Gastroesophageal sphincter (tissue), 3 donors: ENCODE data around the gene POM121L2.

ENCODE experiments used
- EP300 ChIP-seq: sonication (generic); formaldehyde crosslinking; IDR thresholded peaks from one replicate; pipeline ENCODE4 v1.6.1; 2017; ENCODE audit warnings: antibody characterized with exemption, mild to moderate bottlenecking
- POLR2A ChIP-seq, 2 donors: fragments of 450-650 bp; IDR thresholded peaks; one replicate each; pipeline ENCODE4 v1.6.1; 2017; ENCODE audit warnings: antibody characterized with exemption in 2 of 2, mild to moderate bottlenecking in 2 of 2, moderate library complexity in 1 of 2
- POLR2AphosphoS5 ChIP-seq: sonication (generic); formaldehyde crosslinking; IDR thresholded peaks from one replicate; pipeline ENCODE4 v1.6.1; 2017; ENCODE audit warnings: antibody characterized with exemption
- TF ChIP-seq, protein P1 (sequence below), 4 experiments: fragments of 200-600 bp in 2 of 4; fragments of 450-650 bp in 2 of 4; sonication (generic) in 1 of 4; IDR thresholded peaks; one replicate each; pipeline ENCODE4 v1.5.1; 2017 to 2019; ENCODE audit warnings: antibody characterized with exemption in 4 of 4, mild to moderate bottlenecking in 2 of 4, moderate library complexity in 2 of 4

GRCh38 chr6:27321370-27321769 is 9.3 kb upstream of the POM121L2 start:
- TF ChIP-seq POLR2AphosphoS5, result no peak
- no peak for TF ChIP-seq EP300
- TF ChIP-seq, protein P1, sequence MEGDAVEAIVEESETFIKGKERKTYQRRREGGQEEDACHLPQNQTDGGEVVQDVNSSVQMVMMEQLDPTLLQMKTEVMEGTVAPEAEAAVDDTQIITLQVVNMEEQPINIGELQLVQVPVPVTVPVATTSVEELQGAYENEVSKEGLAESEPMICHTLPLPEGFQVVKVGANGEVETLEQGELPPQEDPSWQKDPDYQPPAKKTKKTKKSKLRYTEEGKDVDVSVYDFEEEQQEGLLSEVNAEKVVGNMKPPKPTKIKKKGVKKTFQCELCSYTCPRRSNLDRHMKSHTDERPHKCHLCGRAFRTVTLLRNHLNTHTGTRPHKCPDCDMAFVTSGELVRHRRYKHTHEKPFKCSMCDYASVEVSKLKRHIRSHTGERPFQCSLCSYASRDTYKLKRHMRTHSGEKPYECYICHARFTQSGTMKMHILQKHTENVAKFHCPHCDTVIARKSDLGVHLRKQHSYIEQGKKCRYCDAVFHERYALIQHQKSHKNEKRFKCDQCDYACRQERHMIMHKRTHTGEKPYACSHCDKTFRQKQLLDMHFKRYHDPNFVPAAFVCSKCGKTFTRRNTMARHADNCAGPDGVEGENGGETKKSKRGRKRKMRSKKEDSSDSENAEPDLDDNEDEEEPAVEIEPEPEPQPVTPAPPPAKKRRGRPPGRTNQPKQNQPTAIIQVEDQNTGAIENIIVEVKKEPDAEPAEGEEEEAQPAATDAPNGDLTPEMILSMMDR (IDR thresholded peaks at IDR 0.05), result no peak
- TF ChIP-seq POLR2A (IDR thresholded peaks at IDR 0.05), result no peak
